ENCODE data around the gene PRRC2B.
A peak's percentile ranks its signal among the peaks of the same experiment; 100 is the strongest.

Gene PRRC2B

DNA sequence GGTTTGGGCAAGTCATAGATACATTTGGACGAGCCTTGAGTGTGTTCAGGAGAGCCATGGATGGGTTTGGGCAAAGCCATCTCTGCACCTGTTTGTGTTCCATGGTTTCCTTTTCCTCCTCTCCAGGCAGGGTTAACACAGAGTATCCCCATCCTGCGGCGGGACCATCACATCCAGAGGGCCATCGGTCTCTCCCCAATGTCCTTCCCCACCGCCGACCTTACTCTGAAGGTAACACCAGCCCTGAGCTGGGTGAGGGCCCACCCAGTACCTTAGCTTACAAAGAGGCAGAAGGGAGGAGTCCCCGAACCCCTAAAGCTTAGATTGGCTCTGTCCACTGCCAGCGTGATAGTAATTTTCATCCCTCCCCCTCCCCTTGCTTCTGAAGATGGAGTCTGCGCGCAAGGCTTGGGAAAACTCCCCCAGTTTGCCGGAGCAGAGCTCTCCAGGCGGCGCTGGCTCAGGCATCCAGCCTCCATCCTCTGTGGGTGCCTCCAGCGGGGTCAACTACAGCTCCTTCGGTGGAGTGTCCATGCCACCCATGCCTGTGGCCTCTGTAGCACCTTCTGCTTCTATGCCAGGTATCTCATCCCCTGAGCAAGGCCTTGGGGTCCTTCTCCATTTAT, 90.8 kb downstream of the PRRC2B start:
- no peak for DNase-seq (ENCODE audit: low read depth in 1 of 2, low spot score in 1 of 2)

DNA sequence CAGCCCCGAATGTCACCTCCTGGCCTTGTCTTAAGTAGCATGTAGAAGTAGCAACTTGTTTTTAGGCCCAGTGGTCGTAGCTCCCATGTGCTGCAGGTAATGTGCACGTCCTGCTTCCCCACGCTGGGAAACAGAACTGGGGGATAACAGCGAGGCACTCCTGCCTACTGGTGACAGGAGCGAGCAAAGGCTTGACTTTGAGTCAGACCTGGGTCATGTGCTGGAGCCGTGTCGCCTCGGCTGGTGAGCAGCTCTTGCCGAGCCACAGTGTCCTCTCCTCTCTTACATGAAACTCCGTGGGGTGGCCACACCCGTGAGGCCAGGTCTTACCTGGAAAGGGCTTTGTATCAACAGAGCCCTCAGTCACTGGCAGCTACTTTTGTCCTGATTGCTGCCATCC, 91.3 kb downstream of the PRRC2B start:
- DNase-seq (ENCODE audit: low read depth in 1 of 2, low spot score in 1 of 2) = no peak

DNA sequence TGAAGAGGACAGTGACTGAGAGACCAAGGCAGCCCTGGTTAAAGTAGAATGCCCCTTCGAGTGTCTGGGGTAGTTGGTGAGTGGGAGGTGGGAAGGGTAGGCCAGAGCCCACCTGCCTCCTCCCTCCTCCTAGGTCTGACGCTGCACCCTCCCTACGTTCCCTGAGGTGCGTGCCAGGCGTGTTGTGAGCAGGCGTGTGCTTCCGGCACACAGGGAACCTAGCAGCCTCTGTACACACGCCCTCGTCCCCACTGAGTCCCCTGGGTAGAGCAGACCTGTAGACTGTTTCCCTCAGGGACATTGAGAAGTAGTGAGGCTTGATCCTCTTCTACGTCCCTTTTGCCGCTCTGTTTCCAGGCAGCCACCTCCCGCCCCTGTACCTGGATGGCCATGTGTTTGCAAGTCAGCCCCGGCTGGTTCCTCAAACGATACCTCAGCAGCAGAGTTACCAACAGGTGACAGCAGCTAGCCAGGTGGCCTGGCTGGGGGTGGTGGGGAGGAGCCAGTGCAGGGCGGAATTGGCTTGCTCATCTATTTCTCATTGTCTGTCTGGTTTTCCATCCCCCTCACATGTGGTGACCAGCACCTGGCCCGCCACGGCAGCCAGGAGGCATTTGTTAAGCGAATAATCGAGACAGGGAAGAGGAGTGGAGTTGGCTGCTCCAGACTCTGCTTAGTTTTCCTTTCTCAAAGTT, 92.0 kb downstream of the PRRC2B start:
- DNase-seq (ENCODE audit: low read depth in 1 of 2, low spot score in 1 of 2) = no peak

DNA sequence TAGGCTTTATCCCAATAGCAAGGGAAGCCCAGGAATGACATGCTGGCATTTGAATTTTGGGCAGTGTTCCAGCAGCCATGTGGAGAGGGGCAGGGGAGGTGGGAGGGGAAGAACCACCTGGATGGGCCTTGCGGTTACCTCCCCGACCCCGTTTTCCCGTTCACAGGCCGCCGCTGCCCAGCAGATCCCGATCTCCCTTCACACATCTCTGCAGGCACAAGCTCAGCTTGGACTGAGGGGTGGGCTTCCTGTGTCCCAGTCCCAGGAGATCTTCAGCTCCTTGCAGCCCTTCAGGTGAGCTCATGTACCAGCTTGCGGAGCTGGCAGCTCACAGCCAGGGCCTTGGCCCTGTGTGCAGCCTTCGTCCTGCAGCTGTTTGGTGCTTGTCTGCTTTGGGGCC, 93.1 kb downstream of the PRRC2B start:
- DNase-seq (ENCODE audit: low read depth in 1 of 2, low spot score in 1 of 2) = no peak

DNA sequence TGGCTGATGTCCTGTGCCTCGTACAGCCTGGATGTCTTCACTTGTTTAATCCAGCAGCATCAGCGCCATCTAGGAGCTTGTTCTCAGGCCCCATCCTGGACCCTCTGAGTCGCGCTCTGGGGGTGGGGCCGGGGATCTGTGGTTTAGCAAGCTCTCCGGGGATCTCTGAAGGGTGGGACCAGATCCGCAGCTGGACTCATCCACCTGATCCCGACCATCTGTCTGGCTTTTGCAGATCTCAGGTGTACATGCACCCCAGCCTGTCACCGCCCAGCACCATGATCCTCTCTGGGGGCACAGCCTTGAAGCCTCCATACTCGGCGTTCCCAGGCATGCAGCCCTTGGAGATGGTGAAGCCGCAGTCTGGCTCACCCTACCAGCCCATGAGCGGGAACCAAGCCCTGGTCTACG, 93.7 kb downstream of the PRRC2B start:
- no peak for DNase-seq (ENCODE audit: low read depth in 1 of 2, low spot score in 1 of 2)

DNA sequence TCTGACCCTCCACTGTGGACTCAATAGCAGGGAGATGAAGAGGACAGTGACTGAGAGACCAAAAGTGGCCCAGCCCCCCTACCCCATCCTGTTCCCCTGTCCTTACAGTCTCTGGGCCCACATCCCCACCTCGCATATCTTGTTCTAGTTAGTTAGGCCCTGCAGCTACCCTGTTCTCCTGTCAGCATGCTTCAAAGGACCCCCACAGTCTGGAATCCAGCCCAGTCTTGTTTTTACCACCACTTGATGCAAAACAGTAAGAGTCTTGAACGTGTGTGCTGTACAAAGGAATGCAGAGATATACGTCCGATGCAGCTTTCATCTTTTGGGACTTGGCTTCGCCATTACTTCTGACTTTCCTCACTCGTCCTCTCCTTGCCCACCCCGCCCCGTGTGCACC, 96.6 kb downstream of the PRRC2B start:
- DNase-seq (ENCODE audit: low read depth in 1 of 2, low spot score in 1 of 2) = no peak

DNA sequence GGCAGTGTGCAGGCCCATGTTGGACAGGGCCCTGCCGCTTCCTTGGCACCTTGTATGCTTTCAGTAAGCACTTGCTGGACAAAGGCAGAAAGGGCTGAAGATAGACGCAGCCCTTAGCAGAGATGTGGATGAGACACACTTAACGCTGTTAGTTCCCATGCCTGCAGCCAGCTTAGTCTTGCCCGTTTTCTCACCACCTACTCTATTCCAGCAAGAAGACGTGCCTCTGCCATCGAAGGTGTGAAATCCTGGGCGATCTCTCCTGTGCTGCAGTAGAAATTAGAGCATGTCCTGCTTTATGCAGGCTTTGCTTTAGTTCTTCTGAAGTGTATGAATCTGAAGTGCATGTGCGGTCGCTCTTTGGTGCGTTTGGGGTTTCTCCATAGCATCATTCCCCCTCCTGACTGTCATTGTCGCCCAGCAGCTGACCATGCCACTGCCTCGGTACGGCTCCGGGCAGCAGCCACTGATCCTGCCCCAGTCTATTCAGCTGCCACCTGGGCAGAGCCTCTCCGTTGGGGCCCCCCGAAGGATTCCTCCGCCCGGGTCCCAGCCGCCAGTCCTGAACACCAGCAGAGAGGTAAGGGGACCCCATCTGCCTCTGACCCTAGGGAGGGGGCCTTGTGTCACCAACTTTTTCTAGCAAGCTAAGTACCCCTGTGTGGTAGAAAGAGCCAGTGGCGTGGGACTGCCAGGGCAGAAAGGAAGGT, 97.3 kb downstream of the PRRC2B start:
- DNase-seq (ENCODE audit: low read depth in 1 of 2, low spot score in 1 of 2) = no peak

DNA sequence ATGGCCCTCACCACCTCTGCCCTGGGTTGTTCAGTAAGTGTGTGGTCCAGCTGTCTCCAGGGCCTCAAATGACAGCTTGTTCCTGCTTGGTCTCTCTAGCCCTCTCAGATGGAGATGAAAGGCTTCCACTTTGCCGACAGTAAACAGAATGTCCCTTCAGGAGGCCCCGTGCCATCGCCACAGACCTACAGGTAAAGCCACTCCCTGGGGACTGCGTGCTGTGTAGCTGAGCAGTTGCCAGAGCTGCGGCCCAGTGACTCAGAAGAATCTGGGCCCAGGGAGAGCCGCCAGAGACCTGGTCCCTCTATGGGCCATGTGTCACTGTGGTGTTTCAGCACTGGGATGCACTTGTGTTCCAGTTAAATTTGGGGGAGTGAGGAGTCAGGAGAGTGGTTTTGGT, 98.2 kb downstream of the PRRC2B start:
- DNase-seq (ENCODE audit: low read depth in 1 of 2, low spot score in 1 of 2) = no peak

DNA sequence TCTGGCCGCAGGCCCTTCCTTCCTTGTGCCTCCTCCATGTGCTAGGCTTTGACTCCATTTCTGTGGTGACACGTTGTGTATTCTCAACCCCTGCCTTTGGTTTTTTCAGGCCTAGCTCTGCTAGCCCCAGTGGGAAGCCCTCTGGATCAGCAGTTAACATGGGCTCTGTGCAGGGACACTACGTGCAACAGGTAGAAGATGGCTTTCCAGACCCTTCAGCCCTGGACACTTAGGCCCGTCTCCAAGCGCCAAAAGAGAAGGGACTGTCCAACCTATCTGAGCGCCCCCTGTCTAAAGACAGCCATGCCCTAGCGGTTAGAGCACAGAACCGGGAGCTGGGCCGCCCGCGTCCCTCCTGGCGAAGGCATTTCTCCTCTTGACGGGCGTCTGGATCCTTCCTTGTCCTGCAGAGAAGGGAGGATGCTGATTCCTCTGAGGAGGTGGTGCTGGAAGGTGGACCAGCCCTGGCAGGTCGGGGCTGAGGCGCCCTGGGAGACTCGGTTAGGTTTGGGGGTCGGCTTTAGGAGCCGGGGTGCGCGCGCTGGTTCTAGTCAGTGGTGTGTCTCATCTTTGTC, 100.5 kb downstream of the PRRC2B start:
- no peak for DNase-seq (ENCODE audit: low read depth in 1 of 2, low spot score in 1 of 2)

DNA sequence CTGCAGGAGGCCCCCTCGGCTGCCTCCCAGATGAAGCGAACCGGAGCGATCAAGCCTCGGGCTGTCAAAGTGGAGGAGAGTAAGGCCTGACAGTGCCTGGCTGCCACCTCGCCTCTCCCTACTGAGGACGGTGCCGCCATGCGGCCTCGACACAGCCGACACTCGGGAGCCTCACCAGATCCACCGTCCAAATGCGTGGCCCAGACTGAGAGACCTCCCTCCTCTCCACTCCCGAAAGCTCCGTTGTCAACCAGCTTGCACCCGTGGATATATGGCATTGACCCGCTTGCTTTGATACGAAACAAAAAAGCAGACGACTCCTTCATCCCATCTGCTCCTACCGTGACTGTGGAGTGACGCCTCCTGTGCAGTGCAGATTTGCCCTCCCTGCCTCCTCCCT, 101.9 kb downstream of the PRRC2B start:
- DNase-seq (ENCODE audit: low read depth in 1 of 2, low spot score in 1 of 2) = no peak

DNA sequence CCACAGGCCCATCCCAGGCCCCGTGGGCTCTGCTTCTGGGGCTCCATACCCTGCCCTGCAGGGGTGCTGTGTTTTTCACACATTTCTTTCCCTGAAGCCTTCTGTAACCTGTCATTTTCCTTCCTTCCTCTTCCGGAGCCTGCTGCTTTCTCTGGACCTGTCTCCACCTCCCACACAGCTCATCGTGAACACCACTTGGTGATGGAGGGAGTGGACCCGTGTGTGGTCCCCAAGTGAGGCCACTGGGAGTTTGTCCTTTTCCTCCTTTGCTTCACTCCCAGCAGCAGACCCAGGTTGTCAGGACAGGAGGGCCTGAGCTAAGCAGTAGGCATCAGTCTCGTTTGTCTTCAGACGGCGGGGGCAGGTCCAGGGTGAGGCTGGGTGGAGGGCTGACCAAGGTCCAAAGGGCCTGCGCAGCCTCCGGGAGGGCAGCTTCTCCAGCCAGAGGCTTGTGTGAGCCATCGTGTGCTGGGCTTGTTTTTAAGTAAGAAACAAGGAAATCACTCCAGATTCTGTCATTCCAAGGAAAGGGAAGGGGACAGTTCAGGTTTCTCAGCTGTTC, 103.0 kb downstream of the PRRC2B start:
- DNase-seq (ENCODE audit: low read depth in 1 of 2, low spot score in 1 of 2) = no peak

DNA sequence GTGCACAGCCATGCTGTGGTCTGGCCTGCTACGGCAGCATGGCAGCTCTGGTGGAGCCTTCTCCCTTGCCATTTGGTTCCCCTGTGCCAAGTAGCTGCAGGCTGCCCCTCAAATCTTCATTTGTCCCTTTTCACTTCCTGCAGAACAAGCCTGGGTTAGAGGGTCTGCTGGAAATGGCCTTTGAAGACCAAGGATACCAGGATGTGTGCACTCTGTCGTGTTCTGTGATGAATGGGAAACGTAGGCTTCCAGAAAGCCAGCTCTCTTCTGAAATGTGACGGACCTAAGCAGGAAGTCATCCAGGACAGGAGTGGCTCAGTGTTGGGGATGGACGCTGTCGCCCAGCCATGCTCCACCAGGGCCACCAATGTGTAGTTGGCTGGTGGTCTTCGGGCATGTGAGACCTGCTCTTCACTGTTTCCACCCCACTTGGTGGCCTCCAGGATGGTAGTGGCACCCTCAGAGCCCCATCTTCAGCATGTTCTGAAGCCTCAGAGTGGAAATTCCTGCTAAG, 105.4 kb downstream of the PRRC2B start:
- DNase-seq (ENCODE audit: low read depth in 1 of 2, low spot score in 1 of 2) = no peak

DNA sequence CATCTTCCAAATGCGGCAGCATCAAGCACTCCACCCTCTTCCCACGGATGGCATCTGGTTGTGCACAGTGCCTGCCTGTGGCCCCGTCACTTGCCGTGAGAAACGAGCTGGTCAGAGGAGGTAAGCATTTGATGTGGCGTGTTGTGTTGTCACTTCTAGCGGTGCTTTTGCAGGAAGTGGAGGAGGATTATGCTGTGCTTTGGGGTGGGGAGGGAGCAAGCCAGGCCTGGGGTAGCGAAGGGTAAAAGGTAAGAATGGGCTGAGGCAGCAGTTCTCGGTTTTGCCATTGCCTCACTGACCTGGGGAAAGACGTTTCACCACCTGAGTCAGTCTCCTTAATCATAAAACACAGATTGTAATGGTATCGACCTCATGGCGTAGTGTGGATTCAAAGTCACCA, 106.5 kb downstream of the PRRC2B start:
- peak; percentile 55 to 62 for DNase-seq (ENCODE audit: low read depth in 1 of 2, low spot score in 1 of 2)

DNA sequence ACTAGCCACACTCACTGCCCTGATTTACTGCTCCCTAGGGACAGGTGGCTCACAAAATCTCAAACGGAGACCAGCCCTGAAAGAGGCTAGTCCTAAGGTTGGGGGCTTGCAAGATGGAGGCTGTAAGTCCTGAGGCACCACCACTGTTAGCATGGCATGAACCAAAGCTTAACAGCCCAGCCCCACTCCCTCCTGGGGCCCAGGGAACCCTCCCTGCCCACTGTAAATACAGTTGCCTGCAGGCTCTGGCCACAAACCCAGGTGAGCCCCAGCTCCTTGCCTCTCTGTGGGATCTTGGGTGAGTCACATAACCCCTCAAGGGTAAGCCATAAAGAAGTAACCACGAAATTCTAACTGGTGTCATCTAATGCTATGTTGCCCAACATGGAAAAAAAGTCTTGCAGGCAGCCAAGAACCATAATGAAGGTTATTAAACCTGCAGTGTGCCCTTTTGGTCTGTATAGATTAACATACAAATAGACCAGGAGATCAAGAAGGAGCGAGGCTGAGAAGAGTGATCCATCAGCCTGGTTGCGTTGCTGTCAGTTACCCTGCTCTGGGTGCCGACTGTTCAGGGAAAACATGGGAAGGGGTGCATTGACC, 107.2 kb downstream of the PRRC2B start:
- DNase-seq (ENCODE audit: low read depth in 1 of 2, low spot score in 1 of 2) = peak; percentile 27 to 38

DNA sequence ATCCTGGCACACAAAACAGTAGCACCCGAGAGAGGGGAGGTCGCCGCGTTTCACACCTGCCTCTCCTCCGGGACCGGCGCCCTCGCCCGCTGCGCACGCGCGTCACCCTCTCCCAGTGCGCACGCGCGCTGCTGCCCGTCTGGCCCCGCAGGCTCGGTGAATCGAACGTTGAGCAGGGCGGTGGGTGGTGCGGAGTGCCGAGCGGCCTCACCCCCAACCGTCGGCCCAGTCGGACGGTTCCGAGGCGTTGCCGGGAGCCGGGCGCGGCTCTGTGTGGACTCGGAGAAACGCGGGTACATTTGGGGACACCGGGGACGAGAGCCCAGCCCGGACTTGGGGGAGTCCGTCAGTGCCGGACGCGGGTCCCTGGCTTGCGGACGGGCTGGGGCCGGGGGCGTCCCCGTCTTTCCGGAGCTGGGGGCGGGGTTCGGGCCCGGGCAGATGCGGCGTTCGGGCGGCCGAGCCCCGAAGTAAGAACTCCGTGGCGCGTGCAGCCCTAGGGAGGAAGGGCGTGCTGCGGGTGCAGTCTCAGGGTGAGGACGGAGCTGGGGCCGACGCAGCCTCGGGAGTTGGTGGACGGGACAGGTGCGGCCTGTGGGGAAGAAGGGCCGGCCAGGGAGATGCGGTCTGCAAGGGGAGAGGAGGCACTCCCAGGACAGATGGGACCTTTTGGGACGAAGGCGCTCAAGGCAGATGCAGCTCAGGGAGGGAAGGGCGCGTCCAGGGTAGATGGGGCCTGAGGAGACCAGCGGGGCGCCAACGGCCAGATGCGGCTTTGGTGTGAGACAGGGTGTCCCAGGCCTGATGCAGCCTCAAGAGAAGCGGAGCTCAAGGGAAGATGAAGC, 109.1 kb downstream of the PRRC2B start, which contains the start of gene POMT1:
Gene POMT1 (plus strand): TSS at position 138 of the 845 bp plus-strand sequence. CDS start 1,301 bp downstream, outside the sequence.
- peak; percentile 76 to 85 for DNase-seq (ENCODE audit: low read depth in 1 of 2, low spot score in 1 of 2)

DNA sequence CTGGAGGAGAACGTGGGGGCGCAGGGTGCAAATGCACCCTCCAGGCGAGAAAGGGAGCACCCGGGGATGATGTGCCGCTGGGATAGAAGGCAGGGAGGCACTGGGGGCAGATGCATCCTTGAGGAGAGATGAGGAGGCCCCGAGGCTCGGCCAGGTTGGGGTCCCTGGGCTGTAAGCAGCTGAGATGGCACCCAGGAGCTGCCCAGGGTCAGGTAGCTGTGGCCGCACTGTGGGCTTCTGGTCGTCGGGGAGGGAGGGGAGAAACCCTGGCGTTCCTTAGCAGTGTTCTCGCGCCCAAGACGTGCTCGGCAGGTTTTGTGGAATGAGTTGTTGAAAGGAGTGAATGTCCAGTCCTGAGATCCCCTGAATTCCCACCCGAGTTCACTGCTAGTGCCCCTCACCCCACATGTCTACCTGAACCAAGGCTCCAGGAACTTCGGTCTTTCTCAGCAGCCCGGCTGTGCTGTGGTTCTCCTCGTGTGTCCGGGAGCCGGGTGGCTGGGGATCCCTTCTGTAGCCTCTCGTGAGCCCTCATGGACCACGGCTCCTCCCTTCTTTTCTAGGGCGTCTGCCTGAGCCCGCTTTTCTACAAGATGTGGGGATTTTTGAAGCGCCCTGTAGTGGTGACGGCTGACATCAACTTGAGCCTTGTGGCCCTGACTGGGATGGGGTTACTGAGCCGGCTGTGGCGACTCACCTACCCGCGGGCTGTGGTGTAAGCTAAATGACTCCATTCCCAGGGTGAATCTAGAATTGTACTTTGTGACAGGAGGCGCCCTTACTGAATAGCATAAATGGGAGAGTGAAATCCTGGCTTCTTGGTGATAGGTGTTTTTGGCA, 110.0 kb downstream of the PRRC2B start:
- DNase-seq (ENCODE audit: low read depth in 1 of 2, low spot score in 1 of 2) = peak; percentile 11 to 49

DNA sequence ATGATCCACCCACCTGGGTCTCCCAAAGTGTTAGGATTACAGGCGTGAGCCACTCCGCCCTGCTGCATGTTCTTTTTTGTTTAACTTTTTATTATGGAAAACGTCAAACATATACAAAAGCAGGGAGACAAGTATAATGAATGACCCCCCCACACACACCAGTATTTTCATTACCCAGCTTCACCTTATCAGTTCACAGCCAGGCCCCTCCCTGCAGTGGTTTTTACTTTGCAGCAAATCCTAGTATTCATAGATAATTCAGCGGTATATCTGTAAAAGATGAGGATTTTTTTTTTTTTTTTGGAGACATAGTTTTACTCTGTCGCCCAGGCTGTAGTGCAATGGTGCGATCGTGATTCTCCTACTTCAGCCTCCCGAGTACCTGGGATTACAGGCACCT, 111.1 kb downstream of the PRRC2B start:
- DNase-seq (ENCODE audit: low read depth in 1 of 2, low spot score in 1 of 2) = no peak

DNA sequence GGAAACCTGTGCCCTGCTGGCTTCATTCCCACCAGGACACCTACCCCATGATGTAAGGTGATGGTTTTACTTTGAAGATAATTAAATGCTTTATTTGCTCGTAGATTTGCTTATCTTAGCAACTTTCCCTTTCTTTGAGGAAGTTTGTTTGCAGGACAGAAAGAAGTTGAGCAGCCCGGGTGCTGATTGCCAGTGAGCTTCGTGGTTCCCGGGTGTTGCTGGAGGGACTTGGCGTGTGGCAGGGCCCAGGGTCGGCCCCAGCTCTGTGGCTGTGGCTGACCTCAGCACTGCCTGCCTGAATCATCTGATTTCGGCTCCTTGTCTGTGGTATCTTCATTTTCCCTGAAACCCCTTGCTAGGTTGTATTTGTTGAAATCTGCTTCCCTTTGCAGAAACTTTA, 117.5 kb downstream of the PRRC2B start:
- DNase-seq (ENCODE audit: low read depth in 1 of 2, low spot score in 1 of 2) = no peak

DNA sequence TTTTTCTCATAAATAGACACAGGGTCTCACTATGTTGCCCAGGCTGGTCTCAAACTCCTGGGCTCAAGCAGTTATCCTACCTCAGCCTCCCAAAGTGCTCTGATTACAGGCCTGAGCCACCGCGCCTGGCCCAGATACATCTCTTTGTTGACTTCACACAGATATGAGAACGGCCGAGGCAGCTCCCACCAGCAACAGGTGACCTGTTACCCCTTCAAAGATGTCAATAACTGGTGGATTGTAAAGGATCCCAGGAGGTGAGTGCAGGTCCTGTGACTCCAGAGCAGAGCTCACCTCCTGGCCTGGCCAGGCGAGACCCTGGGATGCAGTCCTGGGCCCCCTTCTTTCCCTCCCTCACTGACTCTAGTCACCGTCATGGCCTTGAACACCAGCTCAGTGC, 118.0 kb downstream of the PRRC2B start:
- DNase-seq (ENCODE audit: low read depth in 1 of 2, low spot score in 1 of 2) = no peak
